Activated CD4-positive, alpha-beta T cell treated with anti-CD3 and anti-CD28 coated beads for 4 hours (primary cell): ENCODE data around the gene AUTS2.
"Not testable (repeated sequence)": the region's sequence is repeated elsewhere in the genome, so short reads cannot be mapped to it uniquely, and the experiment has no call there.

ENCODE experiments used
- DNase-seq, 2 donors: peaks; one replicate each; pipeline ENCODE4 v3.0.0-alpha.2; 2020

AUTS2 gene

GRCh38 chr7:70723339-70723738 lies 1125.1 kb downstream of the AUTS2 start:
- DNase-seq = no peak

GRCh38 chr7:70725448-70725847 lies 1127.2 kb downstream of the AUTS2 start:
- no peak for DNase-seq

- no peak for DNase-seq
Observed at GRCh38 chr7:70726294-70726693, 1128.0 kb downstream of the AUTS2 start.

GRCh38 chr7:70726951-70727378 lies 1128.7 kb downstream of the AUTS2 start:
- DNase-seq = no peak

- no peak for DNase-seq
Observed at GRCh38 chr7:70727861-70728260, 1129.6 kb downstream of the AUTS2 start.

- no peak for DNase-seq
Observed at GRCh38 chr7:70728872-70729552, 1130.7 kb downstream of the AUTS2 start.

- DNase-seq = not testable (repeated sequence)
Observed at GRCh38 chr7:70729553-70730157, 1131.4 kb downstream of the AUTS2 start.

- no peak for DNase-seq
Observed at GRCh38 chr7:70730451-70731110, 1132.3 kb downstream of the AUTS2 start.

GRCh38 chr7:70733090-70733489 lies 1134.8 kb downstream of the AUTS2 start:
- DNase-seq = no peak

GRCh38 chr7:70734411-70734810 lies 1136.1 kb downstream of the AUTS2 start:
- no peak for DNase-seq

GRCh38 chr7:70735313-70735712 lies 1137.0 kb downstream of the AUTS2 start:
- DNase-seq = no peak

- no peak for DNase-seq
Observed at GRCh38 chr7:70736715-70737460, 1138.6 kb downstream of the AUTS2 start.

GRCh38 chr7:70738151-70738885 lies 1140.0 kb downstream of the AUTS2 start:
- no peak for DNase-seq

- DNase-seq = no peak
Observed at GRCh38 chr7:70739646-70740210, 1141.5 kb downstream of the AUTS2 start.

GRCh38 chr7:70741666-70742065 lies 1143.4 kb downstream of the AUTS2 start:
- no peak for DNase-seq

- no peak for DNase-seq
Observed at GRCh38 chr7:70743531-70744325, 1145.5 kb downstream of the AUTS2 start.

GRCh38 chr7:70744492-70744891 lies 1146.2 kb downstream of the AUTS2 start:
- DNase-seq = no peak

- no peak for DNase-seq
Observed at GRCh38 chr7:70749831-70750230, 1151.6 kb downstream of the AUTS2 start.

- no peak for DNase-seq
Observed at GRCh38 chr7:70751895-70752294, 1153.6 kb downstream of the AUTS2 start.

GRCh38 chr7:70752794-70753241 lies 1154.5 kb downstream of the AUTS2 start:
- DNase-seq = no peak

GRCh38 chr7:70756789-70757188 lies 1158.5 kb downstream of the AUTS2 start:
- DNase-seq = no peak
